ENCODE measurements around the gene RNF167.

DNA sequence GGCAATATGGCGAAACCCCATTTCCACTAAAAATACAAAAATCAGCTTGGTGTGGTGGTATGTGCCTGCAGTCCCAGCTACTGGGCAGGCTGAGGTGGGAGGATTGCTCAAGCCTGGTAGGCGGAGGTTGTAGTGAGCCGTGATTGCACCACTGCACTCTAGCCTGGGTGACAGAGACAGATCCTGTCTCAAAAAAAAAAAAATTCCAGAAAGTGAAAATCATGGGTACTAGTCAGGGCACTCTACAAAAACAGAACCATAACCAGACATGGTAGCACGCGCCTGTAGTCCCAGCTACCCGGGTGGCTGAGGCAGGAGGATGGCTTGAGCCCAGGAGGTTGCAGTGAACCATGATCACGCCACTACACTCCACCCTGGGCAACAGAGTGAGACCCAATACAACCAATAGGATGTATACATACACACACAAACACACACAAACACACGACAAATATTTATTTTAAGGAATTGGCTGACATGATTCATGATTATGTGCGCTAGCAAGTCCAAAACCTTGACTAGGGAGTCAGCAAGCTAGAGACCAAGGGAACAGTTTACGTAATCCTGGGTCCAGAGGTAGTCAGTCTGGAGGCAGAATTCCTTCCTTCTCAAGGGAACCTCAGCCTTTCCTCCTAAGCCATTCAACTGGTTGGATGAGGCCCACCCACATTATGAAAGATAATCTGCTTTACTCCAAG, 19.6 kb upstream of the RNF167 start:
- TF ChIP-seq, protein P1, sequence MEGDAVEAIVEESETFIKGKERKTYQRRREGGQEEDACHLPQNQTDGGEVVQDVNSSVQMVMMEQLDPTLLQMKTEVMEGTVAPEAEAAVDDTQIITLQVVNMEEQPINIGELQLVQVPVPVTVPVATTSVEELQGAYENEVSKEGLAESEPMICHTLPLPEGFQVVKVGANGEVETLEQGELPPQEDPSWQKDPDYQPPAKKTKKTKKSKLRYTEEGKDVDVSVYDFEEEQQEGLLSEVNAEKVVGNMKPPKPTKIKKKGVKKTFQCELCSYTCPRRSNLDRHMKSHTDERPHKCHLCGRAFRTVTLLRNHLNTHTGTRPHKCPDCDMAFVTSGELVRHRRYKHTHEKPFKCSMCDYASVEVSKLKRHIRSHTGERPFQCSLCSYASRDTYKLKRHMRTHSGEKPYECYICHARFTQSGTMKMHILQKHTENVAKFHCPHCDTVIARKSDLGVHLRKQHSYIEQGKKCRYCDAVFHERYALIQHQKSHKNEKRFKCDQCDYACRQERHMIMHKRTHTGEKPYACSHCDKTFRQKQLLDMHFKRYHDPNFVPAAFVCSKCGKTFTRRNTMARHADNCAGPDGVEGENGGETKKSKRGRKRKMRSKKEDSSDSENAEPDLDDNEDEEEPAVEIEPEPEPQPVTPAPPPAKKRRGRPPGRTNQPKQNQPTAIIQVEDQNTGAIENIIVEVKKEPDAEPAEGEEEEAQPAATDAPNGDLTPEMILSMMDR (IDR thresholded peaks at IDR 0.05): no peak
- TF ChIP-seq POLR2AphosphoS5 (IDR thresholded peaks at IDR 0.05): no peak
- TF ChIP-seq POLR2A (IDR thresholded peaks at IDR 0.05): no peak

Data from gastroesophageal sphincter (tissue), 3 donors.